Neural progenitor cell (in vitro differentiated cells): ENCODE data around the gene SHISAL2A. TPM values are rescaled to one million over a fixed set of nuclear protein-coding genes. Genes with fewer than 3 reads are reported as not detected.

Experiments
- DNase-seq: peaks from one replicate; pipeline ENCODE4 v3.0.0-alpha.2; 2016; ENCODE audit warnings: low spot score
- H2AFZ ChIP-seq: fragments of 200-600 bp; sonication (generic); replicated peaks from 2 replicates; pipeline ENCODE4 v1.6.1; 2016; ENCODE audit warnings: antibody characterized with exemption
- H3F3A ChIP-seq: fragments of 200-600 bp; sonication (generic); 2 replicates; pipeline ENCODE4 v1.6.1; 2016; ENCODE audit warnings: antibody characterized with exemption, low read depth
- H3K27ac ChIP-seq: fragments of 200-600 bp; sonication (generic); 2 replicates; pipeline ENCODE4 v1.5.1; 2016; ENCODE audit warnings: mild to moderate bottlenecking
- H3K27me3 ChIP-seq: fragments of 200-600 bp; sonication (generic); 2 replicates; pipeline ENCODE4 v1.6.1; 2016; ENCODE audit warnings: mild to moderate bottlenecking, moderate library complexity
- H3K36me3 ChIP-seq: fragments of 200-600 bp; sonication (generic); 2 replicates; pipeline ENCODE4 v1.5.1; 2016
- H3K4me1 ChIP-seq: fragments of 200-600 bp; sonication (generic); 2 replicates; pipeline ENCODE4 v1.6.1; 2016; ENCODE audit warnings: mixed run types
- H3K4me2 ChIP-seq: fragments of 200-600 bp; sonication (generic); 2 replicates; pipeline ENCODE4 v1.6.1; 2016
- H3K4me3 ChIP-seq: fragments of 200-600 bp; sonication (generic); 2 replicates; pipeline ENCODE4 v1.5.1; 2016
- H3K79me2 ChIP-seq: fragments of 200-600 bp; sonication (generic); 2 replicates; pipeline ENCODE4 v1.6.1; 2016; ENCODE audit warnings: low read depth
- H3K9ac ChIP-seq: fragments of 200-600 bp; sonication (generic); 2 replicates; pipeline ENCODE4 v1.6.1; 2016
- H3K9me3 ChIP-seq: fragments of 200-600 bp; sonication (generic); 2 replicates; pipeline ENCODE4 v1.5.1; 2016; ENCODE audit warnings: low read depth
- H4K20me1 ChIP-seq: fragments of 200-600 bp; sonication (generic); 2 replicates; pipeline ENCODE4 v1.6.1; 2016; ENCODE audit warnings: low read depth
- H3K27ac Mint-ChIP-seq: 3 replicates; pipeline ENCODE4 v1.8.0; 2021; ENCODE audit warnings: mixed read lengths
- H3K27me3 Mint-ChIP-seq: 2 replicates; pipeline ENCODE4 v1.8.0; 2022; ENCODE audit warnings: low read depth, mild to moderate bottlenecking, inconsistent platforms, moderate library complexity, mixed read lengths; ENCODE audit not compliant: insufficient read depth
- H3K36me3 Mint-ChIP-seq: 3 replicates; pipeline ENCODE4 v1.8.0; 2021; ENCODE audit warnings: mixed read lengths
- H3K4me1 Mint-ChIP-seq: 3 replicates; pipeline ENCODE4 v1.8.0; 2021; ENCODE audit warnings: mixed read lengths
- H3K4me3 Mint-ChIP-seq: 3 replicates; pipeline ENCODE4 v1.8.0; 2021; ENCODE audit warnings: mild to moderate bottlenecking, moderate library complexity, mixed read lengths
- H3K9me3 Mint-ChIP-seq: 3 replicates; pipeline ENCODE4 v1.8.0; 2020; ENCODE audit warnings: mixed read lengths
- EZH2 ChIP-seq: fragments of 200-600 bp; sonication (generic); IDR thresholded peaks from 2 replicates; pipeline ENCODE4 v1.6.1; 2017; ENCODE audit warnings: antibody characterized with exemption, mild to moderate bottlenecking, moderate library complexity
- EZH2phosphoT487 ChIP-seq: fragments of 200-600 bp; sonication (generic); IDR thresholded peaks from 2 replicates; pipeline ENCODE4 v1.6.1; 2017; ENCODE audit warnings: antibody characterized with exemption
- total RNA-seq: library from RNA; depleted of rRNA; stranded (reverse); fragments of >200 nt; gene quantifications from 2 replicates; pipeline ENCODE4 v1.2.3, GENCODE V29; 2015; ENCODE audit warnings: low replicate concordance
- TF ChIP-seq, protein P1 (sequence below): fragments of 200-600 bp; sonication (generic); IDR thresholded peaks from 2 replicates; pipeline ENCODE4 v1.5.1; 2017; ENCODE audit warnings: antibody characterized with exemption, mild to moderate bottlenecking

SHISAL2A gene
- total RNA-seq, 1 donor from 2014 or later: 0.11 TPM

DNA sequence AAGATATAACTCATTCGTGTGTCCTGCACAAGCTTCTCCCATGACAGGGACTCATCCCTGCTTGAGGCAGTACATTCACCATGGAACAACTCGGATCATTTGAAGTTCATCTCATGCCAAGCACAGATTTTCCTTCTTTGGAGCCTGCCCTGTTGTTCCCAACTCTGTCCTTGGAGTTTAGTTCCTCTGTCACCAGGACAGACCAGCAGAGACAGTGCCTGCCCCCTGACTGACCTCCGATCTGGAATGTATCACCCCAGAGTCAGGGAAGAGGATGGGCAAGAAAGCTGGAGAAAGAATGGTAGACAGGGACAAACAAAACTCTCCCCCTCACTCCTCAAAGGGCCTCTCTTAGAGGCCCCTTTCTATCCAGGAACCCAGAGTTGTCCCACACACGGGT lies 5.0 kb downstream of the SHISAL2A start:
- Mint-ChIP-seq H3K36me3 (no peaks in the 10 kb centered on the region), H3K27ac (no peak overlapping the region), H3K27me3 (peaks cover 18% of the 10 kb centered on the region), H3K9me3 (peaks cover 16% of the 10 kb centered on the region), H3K4me1 (peaks cover 34% of the 10 kb centered on the region), H3K4me3 (no peak overlapping the region)
- no peak overlapping the region for H3K27ac ChIP-seq
- H3K79me2 ChIP-seq: no peaks in the 10 kb centered on the region
- H3K4me1 ChIP-seq: peaks cover 16% of the 10 kb centered on the region
- no peak for TF ChIP-seq EZH2
- H3K4me2 ChIP-seq: no peak overlapping the region
- DNase-seq: no peak
- no peak overlapping the region for H3K9ac ChIP-seq
- peaks cover 4% of the 10 kb centered on the region for H3F3A ChIP-seq
- no peaks in the 10 kb centered on the region for H3K9me3 ChIP-seq
- H4K20me1 ChIP-seq: no peaks in the 10 kb centered on the region
- no peak overlapping the region for H3K4me3 ChIP-seq
- no peaks in the 10 kb centered on the region for H3K36me3 ChIP-seq
- peaks cover 33% of the 10 kb centered on the region for H3K27me3 ChIP-seq
- no peak overlapping the region for H2AFZ ChIP-seq

DNA sequence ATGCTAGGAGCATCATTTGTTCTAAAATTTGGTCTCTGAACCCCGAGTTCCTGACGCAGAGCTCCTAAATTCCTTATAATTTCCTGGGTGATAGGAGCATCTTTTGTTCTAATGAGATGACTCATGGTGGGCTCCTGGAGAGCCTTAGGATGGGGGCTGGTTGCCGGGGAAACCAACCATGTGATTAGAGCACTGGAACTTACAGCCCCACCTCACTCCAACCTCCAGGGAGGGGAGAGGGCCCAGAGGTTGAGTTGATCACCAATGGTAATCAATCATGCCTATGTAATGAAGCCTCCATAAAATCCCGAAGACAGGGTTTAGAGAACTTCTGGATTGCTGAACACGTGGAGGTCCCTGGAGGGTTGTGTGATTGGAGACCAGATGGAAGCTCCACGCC lies 7.7 kb downstream of the SHISAL2A start:
- H3K4me2 ChIP-seq: no peak overlapping the region
- no peak overlapping the region for H3K4me3 Mint-ChIP-seq
- no peak overlapping the region for H3K9ac ChIP-seq
- no peaks in the 10 kb centered on the region for H3F3A ChIP-seq
- no peaks in the 10 kb centered on the region for H3K9me3 ChIP-seq
- peaks cover 6% of the 10 kb centered on the region for H3K27me3 ChIP-seq
- H3K27me3 Mint-ChIP-seq: peaks cover 5% of the 10 kb centered on the region
- no peak overlapping the region for H2AFZ ChIP-seq
- no peak for DNase-seq
- no peak overlapping the region for H3K27ac ChIP-seq
- H3K27ac Mint-ChIP-seq: no peak overlapping the region
- H4K20me1 ChIP-seq: no peaks in the 10 kb centered on the region
- no peaks in the 10 kb centered on the region for H3K36me3 ChIP-seq
- H3K9me3 Mint-ChIP-seq: peaks cover 6% of the 10 kb centered on the region
- H3K4me1 ChIP-seq: peaks cover 16% of the 10 kb centered on the region
- H3K4me3 ChIP-seq: no peak overlapping the region
- H3K79me2 ChIP-seq: no peaks in the 10 kb centered on the region
- no peak for TF ChIP-seq EZH2phosphoT487
- TF ChIP-seq, protein P1, sequence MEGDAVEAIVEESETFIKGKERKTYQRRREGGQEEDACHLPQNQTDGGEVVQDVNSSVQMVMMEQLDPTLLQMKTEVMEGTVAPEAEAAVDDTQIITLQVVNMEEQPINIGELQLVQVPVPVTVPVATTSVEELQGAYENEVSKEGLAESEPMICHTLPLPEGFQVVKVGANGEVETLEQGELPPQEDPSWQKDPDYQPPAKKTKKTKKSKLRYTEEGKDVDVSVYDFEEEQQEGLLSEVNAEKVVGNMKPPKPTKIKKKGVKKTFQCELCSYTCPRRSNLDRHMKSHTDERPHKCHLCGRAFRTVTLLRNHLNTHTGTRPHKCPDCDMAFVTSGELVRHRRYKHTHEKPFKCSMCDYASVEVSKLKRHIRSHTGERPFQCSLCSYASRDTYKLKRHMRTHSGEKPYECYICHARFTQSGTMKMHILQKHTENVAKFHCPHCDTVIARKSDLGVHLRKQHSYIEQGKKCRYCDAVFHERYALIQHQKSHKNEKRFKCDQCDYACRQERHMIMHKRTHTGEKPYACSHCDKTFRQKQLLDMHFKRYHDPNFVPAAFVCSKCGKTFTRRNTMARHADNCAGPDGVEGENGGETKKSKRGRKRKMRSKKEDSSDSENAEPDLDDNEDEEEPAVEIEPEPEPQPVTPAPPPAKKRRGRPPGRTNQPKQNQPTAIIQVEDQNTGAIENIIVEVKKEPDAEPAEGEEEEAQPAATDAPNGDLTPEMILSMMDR: no peak
- H3K36me3 Mint-ChIP-seq: no peaks in the 10 kb centered on the region
- peaks cover 28% of the 10 kb centered on the region for H3K4me1 Mint-ChIP-seq

DNA sequence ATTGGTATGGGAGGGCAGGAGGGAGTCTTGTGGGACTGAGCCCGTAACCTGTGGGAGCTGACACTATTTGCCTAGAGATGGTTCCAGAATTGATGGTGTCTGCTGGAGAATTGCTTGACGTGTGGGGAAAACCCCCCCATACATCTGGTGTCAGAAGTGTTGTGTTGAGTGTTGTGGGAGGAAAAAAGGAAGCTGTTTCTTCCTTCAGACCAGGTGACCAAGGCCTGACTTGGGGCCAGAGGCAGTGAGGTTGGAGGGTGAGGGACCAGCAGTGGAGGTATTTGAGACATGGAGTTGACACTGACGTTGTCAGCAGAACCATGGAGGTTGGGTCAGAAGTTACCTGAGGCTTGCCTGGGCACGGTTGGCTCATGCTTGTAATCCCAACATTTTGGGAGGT lies 8.3 kb downstream of the SHISAL2A start:
- H3K36me3 ChIP-seq: no peaks in the 10 kb centered on the region
- H3K4me1 ChIP-seq: peaks cover 16% of the 10 kb centered on the region
- Mint-ChIP-seq H3K36me3 (no peaks in the 10 kb centered on the region), H3K9me3 (peaks cover 6% of the 10 kb centered on the region), H3K27ac (no peak overlapping the region), H3K4me3 (no peak overlapping the region), H3K27me3 (peaks cover 5% of the 10 kb centered on the region), H3K4me1 (peaks cover 28% of the 10 kb centered on the region)
- no peak overlapping the region for H2AFZ ChIP-seq
- H4K20me1 ChIP-seq: no peaks in the 10 kb centered on the region
- H3K4me2 ChIP-seq: no peak overlapping the region
- H3K9me3 ChIP-seq: no peaks in the 10 kb centered on the region
- peaks cover 5% of the 10 kb centered on the region for H3K27me3 ChIP-seq
- no peak overlapping the region for H3K27ac ChIP-seq
- H3K4me3 ChIP-seq: no peak overlapping the region
- no peak overlapping the region for H3K9ac ChIP-seq
- H3F3A ChIP-seq: no peaks in the 10 kb centered on the region
- no peaks in the 10 kb centered on the region for H3K79me2 ChIP-seq
- TF ChIP-seq EZH2 (no peak), EZH2phosphoT487 (no peak)
- TF ChIP-seq, protein P1: no peak
- no peak for DNase-seq

DNA sequence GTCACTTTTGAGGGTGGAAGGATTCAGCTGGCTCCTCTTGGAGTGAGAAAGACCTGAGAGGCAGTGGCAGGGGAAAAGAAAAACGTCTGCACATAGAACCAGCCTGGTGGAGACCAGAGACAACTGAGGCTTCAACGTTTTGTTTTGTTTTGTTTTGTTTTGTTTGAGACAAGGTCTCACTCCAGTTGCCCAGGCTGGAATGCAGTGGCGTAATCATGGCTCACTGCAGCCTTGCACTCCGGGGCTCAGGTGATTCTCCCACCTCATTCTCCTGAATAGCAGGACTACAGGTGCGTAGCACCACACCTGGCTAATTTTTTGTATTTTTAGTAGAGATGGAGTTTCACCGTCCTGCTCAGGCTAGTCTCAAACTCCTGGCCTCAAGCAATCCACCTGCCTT lies 12.3 kb downstream of the SHISAL2A start:
- Mint-ChIP-seq H3K4me3 (no peak overlapping the region), H3K27ac (no peak overlapping the region), H3K27me3 (peaks cover 5% of the 10 kb centered on the region), H3K36me3 (no peaks in the 10 kb centered on the region), H3K4me1 (peaks cover 10% of the 10 kb centered on the region), H3K9me3 (peaks cover 4% of the 10 kb centered on the region)
- H3K4me1 ChIP-seq: no peaks in the 10 kb centered on the region
- H3K36me3 ChIP-seq: no peaks in the 10 kb centered on the region
- no peaks in the 10 kb centered on the region for H4K20me1 ChIP-seq
- no peak for DNase-seq
- no peaks in the 10 kb centered on the region for H3F3A ChIP-seq
- H3K27ac ChIP-seq: no peak overlapping the region
- no peaks in the 10 kb centered on the region for H3K9me3 ChIP-seq
- H3K27me3 ChIP-seq: no peaks in the 10 kb centered on the region
- H3K9ac ChIP-seq: no peak overlapping the region
- H2AFZ ChIP-seq: peak overlapping the region; percentile 50
- H3K79me2 ChIP-seq: no peaks in the 10 kb centered on the region
- TF ChIP-seq EZH2phosphoT487 (no peak), EZH2 (no peak)
- TF ChIP-seq, protein P1: no peak
- H3K4me2 ChIP-seq: no peak overlapping the region
- no peak overlapping the region for H3K4me3 ChIP-seq
